ENCODE measurements around the gene PDZK1IP1. TPM values are rescaled to one million over a fixed set of nuclear protein-coding genes. Genes with fewer than 3 reads are reported as not detected.

PDZK1IP1 gene, protein sequence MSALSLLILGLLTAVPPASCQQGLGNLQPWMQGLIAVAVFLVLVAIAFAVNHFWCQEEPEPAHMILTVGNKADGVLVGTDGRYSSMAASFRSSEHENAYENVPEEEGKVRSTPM
- total RNA-seq (2014; rRNA removed; shearing (Covaris generic); ENCODE audit: low replicate concordance), result not detected in 2 replicates

DNA sequence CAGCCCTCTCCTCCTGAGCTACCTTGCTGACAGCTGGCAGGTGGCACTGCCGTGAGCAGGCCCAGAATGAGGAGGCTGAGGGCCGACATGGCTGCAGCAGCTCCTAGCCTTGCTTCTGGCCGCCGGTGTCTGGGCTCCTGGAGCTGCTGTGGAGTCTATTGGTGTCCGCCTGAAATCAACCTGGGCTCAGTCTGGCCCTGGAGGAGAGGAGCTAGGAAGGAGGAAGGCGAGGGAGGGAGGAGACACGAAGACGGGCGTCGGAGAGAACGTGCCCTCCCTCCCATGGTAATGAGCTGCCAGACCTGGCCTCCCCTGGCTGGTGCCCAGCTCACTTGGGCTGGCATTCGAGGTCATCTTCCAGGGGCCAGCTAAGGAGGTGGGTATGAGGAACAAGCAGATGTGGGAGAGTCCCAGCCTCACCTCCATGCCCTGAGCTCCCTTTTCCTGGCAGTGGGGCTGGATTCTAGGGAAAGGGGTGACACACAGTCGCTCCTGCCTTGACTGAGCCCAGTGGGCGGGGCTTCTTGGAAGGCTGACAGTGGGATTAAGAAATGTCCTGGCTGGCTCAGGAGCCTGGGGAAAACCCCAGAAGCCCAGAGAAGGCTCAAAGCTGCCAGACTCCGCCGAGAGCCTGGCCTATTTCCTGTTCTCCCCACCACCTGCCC lies at the start of gene PDZK1IP1:
PDZK1IP1 (minus strand) TSS at position 193 of the 665 bp plus-strand sequence; CDS start at position 89, 104 bp downstream.
- Histone ChIP-seq H3K36me3 (no peaks in the 10 kb centered on the region), H3K4me3 (no peak within 1 kb of the TSS), H3K27me3 (no peaks in the 10 kb centered on the region), H3K9me3 (no peaks in the 10 kb centered on the region)
- peak; percentile 89 for DNase-seq

DNA sequence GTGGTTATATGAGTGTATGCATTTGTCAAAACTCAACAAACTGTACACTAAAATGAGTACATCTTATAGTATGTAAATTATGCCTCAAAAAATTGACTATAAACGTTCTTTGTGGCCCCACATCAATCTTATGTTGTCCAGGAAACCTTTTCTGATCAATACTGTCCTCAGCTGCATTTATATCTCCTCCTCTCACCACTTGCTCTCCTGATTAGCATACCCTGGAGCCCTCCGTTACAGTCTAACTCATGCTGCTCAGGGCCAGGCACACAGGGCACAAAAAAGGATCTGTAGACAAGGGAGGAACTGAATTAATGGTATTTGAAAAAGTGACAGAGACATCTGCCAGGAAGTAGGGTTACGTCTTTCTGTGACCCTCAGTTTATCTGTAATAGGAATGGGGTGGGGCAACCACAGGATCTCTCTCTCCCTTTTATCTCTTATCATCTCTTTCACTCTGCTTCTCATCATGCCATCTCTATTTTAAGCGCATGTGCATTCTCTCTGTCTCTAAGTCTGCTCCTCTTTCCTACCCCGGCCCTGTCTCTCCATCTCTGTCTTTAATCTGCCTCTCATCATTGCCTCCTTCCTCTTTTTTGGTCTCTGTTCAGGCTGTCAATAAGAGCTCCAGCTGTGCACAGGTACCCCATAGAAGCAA lies 49.2 kb upstream of the PDZK1IP1 start:
- H3K9me3 ChIP-seq, result no peaks in the 10 kb centered on the region
- H3K27me3 ChIP-seq, result no peaks in the 10 kb centered on the region
- H3K4me3 ChIP-seq, result no peak overlapping the region
- no peak for DNase-seq
- no peaks in the 10 kb centered on the region for H3K36me3 ChIP-seq

DNA sequence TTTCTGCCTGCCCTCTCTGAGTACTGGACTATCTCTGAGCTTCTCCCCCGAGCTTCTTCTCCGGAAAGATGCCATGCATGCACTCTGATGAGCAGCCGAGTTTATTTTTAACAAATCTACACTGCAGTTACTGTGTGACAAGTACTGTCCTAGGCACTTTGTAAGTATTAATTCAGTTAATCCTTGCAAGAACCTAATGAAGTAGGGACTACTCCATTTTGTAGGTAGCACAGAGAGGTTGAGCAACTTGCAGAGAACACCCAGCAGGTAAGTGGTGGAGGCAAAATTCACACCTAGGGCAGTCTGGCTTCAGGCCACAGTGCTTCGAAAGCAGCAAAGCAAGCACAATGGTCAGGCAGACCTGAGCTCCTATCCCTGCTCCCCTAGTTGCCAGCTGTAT lies 46.0 kb upstream of the PDZK1IP1 start:
- Histone ChIP-seq H3K4me3 (no peak overlapping the region), H3K36me3 (no peaks in the 10 kb centered on the region), H3K9me3 (no peaks in the 10 kb centered on the region), H3K27me3 (peaks cover 25% of the 10 kb centered on the region)
- DNase-seq, result no peak

DNA sequence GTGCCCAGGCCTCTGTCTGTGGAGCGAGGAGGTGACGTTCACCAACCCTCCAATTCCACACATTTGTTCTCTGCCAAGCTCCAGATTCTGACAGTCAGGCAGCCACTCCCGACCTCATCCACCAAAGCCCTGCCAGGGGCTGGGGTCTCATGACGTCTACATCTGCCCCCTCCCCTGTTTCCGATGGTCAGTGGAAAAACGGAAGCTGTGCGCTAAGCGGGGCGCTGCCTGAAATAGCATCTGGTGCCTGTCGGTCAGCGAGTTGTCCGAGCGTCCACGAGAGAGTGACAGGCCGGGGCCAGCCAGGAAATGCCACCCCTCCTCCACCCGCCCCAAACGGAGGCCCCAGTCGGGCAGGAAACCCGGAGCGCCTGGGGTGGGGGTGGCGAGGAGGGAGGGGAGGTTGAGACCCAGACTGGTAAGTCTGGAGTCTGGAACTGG lies 45.4 kb upstream of the PDZK1IP1 start:
- H3K4me3 ChIP-seq, result no peak overlapping the region
- H3K27me3 ChIP-seq, result peaks cover 31% of the 10 kb centered on the region
- DNase-seq, result no peak
- H3K36me3 ChIP-seq, result no peaks in the 10 kb centered on the region
- H3K9me3 ChIP-seq, result no peaks in the 10 kb centered on the region

DNA sequence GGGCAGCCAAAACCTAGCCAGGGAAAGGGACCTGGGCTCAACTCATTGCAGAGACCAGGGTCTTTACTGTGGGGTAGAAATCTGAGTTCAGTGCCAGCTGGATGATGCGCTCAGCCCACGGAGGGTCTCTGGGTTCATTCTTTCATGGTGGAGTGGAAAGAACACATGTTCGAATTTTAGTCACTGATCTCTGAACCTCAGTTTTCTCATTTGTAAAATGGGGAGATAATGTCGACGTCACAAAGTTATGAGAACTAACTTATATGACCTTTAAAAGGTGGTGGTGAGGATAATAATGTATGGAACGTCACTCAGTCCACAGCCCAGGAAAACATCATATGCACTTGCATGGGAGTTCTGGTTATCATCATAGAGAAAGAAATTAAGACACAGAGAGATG lies 43.4 kb upstream of the PDZK1IP1 start:
- DNase-seq, result no peak
- Histone ChIP-seq H3K27me3 (peaks cover 39% of the 10 kb centered on the region), H3K4me3 (no peak overlapping the region), H3K9me3 (no peaks in the 10 kb centered on the region), H3K36me3 (no peaks in the 10 kb centered on the region)

DNA sequence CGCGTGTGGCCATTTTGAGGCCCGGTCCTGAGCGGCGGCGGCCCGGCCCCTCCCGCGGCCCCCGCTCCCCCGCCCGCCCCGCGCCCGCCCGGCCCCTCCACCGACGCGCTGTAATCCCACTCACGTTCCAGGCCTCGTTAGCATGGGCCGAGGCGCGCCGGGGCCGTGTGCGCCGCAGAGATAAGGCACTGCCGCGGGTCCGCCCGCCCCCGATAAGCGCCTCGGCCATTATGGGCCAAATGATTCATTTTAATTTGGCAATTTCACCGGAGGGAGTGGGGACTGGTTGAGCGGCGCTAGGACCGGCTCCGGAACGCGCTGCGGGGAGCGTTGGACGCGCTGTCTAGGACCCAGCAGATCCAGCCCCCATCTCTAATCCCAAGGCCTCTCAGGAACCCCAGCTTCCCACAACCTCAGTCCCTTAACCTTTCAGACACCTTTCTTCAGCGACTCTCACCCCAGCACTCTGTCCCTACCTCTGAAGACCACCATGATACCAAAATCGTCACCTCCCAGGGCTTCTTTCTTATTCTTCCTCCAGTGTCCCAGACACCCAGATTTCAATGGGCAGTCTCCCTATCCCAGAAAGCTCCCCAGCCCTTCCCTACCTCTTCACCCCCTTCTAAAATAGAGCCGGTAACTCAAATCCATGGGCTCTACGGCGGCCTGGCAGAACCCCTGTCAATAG lies 42.5 kb upstream of the PDZK1IP1 start, which contains the start of gene TAL1:
TAL1 (minus strand) TSS at position 39 of the 688 bp plus-strand sequence. CDS start 6,337 bp downstream, outside the sequence.
- H3K4me3 ChIP-seq, result peak within 1 kb of the TSS; percentile 32
- peaks cover 39% of the 10 kb centered on the region for H3K27me3 ChIP-seq
- no peaks in the 10 kb centered on the region for H3K36me3 ChIP-seq
- DNase-seq, result no peak
- H3K9me3 ChIP-seq, result no peaks in the 10 kb centered on the region

DNA sequence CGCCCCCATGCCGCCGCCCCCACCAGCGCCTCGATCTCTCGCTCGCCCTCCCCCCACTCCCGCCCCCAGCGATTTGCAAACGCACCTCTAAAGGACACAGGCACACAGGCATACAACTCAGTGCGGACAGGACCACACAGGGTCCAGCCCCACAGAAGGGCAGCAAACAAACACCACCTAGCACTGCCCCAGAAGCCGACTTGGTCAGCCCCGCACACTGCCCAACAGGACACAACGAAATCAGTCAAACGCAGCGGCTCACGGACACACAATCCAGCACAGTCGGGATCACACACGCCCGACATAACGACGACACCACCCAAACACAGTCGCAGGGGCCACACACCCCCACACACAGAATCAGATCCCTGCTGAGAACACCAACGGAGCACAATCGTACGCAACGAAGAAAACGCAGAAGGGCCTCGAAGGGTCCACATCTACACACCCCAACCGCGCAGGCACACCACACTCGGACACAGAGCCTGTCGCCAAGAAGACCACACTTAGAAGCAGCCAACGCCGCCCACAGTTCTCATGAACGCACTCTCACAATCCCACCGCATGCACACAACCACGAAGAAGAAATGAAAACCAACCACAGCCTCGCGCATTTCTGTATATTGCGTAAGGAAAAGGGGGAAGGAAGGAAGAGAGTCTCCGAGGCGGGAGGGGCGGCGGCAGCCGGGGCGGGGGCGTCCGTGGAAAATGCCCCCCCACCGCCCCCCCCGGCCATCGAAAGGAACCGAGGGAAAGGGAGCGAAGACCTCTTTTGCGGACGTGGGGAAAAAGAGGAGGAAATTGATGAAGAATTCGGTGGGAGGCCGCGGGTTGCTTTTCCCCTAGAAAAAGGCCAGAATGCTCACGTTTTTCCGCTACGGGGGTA lies 41.7 kb upstream of the PDZK1IP1 start:
- Histone ChIP-seq H3K4me3 (peak overlapping the region; percentile 32), H3K9me3 (no peaks in the 10 kb centered on the region), H3K27me3 (peaks cover 42% of the 10 kb centered on the region), H3K36me3 (no peaks in the 10 kb centered on the region)
- peak; percentile 18 for DNase-seq

DNA sequence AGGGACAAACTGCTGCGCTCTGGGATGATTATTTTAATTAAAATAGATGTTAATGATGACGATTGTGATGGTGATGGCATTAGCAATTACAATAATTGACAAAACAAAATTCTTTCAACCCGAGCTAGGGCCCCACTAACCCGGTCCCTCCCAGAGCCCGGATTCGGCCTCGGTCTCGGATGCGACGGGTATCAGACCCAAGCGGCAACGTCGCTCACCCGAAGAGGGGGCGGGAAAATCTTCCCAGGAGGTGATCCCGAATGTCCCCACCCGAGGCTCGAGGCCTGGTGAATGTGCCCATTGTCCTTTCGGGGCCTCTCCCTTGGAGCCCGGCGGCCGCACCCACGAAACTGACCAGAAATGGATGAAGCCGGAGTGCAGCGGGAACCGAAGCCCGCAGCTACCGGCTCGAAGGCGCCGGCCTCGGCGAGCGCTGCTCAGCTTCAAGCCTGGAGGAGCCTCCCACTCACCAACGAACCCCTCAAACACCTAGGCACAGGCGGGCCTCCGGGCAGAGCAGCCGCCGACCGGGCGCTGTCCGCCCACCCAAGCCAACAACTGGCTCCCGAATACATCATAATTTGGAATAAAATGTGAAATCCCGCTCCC lies 41.0 kb upstream of the PDZK1IP1 start:
- H3K27me3 ChIP-seq, result peaks cover 46% of the 10 kb centered on the region
- no peak overlapping the region for H3K4me3 ChIP-seq
- H3K36me3 ChIP-seq, result no peaks in the 10 kb centered on the region
- no peak for DNase-seq
- no peaks in the 10 kb centered on the region for H3K9me3 ChIP-seq

DNA sequence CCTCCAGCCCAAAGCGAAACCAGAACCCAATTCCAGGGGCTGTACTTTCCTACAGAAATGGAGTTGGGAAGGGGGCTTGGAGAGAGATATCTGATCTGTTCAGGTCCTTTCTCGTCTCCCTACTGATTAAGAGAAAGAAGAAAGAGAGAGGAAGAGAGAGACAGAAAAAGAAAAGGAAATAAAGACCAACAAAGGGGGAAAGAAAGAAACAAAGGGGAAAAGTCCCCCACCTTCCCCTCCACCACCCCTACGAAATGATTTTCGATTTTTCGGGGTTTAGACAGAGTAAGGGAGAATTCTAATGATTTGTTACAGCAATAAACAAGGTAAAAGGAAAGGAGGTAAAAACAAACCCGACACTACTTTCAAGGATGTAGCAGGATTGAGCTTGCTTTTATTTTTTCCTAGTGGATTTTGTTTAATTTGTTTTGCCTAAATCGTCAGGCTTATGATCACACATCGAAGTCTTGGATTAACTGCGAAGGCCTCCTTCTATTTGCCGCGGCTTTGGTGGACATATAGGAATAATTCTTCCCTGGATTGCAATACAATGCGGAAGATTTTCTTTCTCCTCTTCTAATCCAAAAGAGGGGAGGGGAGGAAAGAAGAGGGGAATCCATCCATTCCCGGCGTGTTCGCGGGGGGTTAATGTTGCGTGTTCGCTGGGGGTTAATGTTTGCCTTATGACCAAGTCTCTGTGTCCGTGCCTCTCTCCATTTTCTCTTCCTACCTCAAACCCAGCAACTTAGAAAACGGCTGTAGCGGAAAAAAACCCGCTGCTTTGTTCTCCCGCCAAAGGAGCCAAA lies 40.3 kb upstream of the PDZK1IP1 start:
- no peak for DNase-seq
- H3K9me3 ChIP-seq, result no peaks in the 10 kb centered on the region
- H3K36me3 ChIP-seq, result no peaks in the 10 kb centered on the region
- no peak overlapping the region for H3K4me3 ChIP-seq
- H3K27me3 ChIP-seq, result peaks cover 47% of the 10 kb centered on the region

DNA sequence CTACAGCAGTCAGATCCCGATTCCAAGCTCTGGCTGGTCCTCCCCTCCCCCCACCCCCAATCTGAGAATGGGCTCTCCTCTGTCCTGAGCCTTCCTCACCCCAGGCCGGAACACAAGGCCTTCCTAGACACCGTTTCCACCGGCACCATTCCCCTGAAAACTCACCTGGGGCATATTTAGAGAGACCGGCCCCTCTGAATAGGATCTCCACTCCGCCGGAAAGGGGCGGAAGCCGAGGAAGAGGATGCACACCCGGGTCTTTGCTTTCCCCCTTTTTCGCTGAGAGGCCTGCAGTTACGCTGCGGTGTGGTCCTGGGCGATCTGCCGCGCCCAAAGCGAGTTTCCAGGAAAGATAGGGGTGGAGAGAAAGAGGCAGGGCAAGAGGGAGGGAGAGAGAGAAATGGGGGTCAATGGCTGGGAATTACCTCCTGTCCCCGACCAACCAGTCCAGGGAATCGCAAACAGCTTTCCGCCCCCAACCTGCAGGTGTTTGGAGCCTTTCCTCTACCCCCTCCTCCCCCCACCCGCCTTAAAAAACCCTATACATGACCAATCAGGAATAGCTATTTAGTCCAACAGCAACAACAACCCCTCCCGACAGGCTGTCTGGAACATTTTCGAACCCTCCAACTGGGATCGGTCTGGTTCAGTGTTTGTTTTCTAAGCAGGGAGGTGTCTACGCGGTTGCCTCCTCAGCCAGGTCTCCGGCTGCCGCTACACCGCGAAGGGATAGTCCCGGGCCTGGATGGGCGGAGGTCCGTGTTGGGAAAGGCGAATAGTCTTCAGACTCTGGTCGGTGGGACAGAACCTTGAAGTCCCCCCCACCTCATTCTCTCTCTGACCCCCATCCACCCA lies 39.4 kb upstream of the PDZK1IP1 start:
- DNase-seq, result no peak
- H3K36me3 ChIP-seq, result no peaks in the 10 kb centered on the region
- H3K9me3 ChIP-seq, result no peaks in the 10 kb centered on the region
- peaks cover 55% of the 10 kb centered on the region for H3K27me3 ChIP-seq
- no peak overlapping the region for H3K4me3 ChIP-seq

DNA sequence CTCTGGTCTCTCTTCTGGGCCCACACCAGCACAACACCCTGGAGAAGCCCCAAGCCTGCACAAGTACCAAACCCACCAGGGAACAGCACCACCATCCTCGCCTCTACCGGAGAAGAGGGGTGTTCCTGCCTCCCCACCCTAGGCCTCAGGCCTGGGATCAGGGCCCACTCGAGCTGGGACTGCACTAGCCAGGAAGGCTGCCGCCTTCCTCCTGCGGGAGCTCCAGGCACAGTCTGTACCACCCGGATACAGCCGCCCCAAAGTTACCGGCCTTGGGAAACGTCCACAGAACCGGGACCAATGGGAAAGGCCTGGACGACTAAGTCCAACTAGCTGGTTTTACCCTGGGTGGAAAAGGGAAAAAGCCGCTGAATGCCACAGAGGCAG lies 38.8 kb upstream of the PDZK1IP1 start:
- H3K27me3 ChIP-seq, result peaks cover 61% of the 10 kb centered on the region
- no peak overlapping the region for H3K4me3 ChIP-seq
- no peaks in the 10 kb centered on the region for H3K9me3 ChIP-seq
- H3K36me3 ChIP-seq, result no peaks in the 10 kb centered on the region
- DNase-seq, result no peak

DNA sequence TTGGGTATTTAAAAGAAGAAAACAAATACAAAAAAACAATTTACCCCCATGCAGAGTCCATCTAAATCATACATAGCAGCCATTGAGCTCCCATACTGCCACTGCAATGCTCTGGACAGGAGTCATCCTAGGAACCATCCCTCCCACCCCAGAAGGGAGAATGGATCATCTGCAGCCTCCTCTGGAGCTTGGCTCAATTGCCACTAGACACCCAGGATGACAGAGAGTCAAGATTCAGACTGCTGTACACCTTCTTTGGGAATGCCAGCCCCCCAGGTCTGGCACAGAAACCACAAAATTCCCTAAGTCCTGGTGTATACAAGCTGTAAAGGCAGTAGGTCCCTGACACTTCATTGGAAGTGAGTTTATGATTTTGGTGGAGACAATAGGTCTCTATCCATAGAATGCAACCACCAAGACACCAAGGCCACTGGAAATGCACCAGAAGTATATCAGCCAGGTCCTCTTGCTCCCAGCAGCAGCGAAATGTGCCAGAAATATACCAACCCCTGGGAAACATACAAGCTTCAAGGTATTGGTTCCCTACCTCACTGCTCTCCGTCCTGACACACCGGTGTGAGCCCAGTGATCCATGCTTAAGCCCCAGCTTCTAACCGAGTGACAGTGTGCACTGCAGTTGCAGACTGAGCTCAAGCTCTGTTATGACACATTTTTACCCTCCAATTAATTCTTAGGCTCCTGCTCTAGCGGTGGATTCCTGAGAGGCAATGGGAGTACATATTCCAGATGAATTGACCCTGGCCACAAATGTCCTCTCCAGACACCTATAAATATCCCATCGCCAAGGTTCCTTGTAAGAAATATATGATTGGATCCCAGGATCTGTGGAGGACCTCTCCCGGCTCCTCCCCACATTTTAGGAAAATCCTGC lies 37.8 kb upstream of the PDZK1IP1 start:
- no peak for DNase-seq
- no peaks in the 10 kb centered on the region for H3K36me3 ChIP-seq

DNA sequence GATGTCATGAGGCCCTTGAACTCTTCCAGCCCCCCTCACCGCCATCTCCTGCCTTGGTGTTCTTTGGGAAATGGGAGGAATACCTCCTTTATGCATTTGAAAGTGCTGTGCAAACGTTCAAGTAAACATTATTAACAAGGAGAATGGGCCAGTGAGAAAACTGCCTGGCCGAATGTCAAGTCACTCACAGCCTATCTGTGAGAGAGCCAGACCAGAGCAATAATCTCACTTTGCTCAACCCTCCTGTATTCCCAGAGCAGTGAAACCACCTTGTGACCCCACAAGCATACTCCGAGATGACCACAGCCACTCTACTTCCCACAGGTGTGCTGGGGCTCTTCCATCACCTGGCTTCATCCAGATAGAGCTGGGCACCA lies 37.0 kb upstream of the PDZK1IP1 start:
- no peaks in the 10 kb centered on the region for H3K36me3 ChIP-seq
- no peaks in the 10 kb centered on the region for H3K9me3 ChIP-seq
- H3K27me3 ChIP-seq, result peaks cover 45% of the 10 kb centered on the region
- H3K4me3 ChIP-seq, result no peak overlapping the region
- no peak for DNase-seq

More for the DNA sequence above, 37.8 kb upstream of the PDZK1IP1 start:
- no peak overlapping the region for H3K4me3 ChIP-seq
- no peaks in the 10 kb centered on the region for H3K9me3 ChIP-seq
- peaks cover 51% of the 10 kb centered on the region for H3K27me3 ChIP-seq
